GM12874 (cell line): ENCODE measurements around the gene NRXN3.

Experiments used
- TF ChIP-seq, protein P1 (sequence below): IDR thresholded peaks from 2 replicates; pipeline ENCODE4 v1.5.1; 2011; ENCODE audit warnings: low read depth, mild to moderate bottlenecking, control low read depth, low read length, moderate library complexity; ENCODE audit not compliant: insufficient read depth

The NRXN3 gene

DNA sequence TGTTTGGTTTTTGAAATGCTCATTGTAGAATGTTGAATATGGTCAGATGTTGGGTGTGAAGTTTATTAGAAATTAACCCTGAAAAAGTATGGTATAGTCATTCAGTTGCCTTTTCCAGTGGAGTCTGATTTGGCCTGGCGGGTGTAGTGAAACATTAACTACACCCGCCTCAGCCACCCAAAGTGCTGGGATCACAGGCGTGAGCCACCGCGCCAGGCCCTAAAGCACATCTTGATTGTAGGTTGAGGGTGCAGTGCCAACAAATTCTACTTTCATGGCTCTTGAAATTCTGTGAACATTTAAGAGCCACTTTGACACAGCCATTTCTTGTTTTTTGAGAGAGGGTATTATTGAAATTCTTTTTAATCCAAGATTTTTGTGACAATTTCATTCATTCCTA lies 1416.2 kb downstream of the NRXN3 start:
- TF ChIP-seq, protein P1, sequence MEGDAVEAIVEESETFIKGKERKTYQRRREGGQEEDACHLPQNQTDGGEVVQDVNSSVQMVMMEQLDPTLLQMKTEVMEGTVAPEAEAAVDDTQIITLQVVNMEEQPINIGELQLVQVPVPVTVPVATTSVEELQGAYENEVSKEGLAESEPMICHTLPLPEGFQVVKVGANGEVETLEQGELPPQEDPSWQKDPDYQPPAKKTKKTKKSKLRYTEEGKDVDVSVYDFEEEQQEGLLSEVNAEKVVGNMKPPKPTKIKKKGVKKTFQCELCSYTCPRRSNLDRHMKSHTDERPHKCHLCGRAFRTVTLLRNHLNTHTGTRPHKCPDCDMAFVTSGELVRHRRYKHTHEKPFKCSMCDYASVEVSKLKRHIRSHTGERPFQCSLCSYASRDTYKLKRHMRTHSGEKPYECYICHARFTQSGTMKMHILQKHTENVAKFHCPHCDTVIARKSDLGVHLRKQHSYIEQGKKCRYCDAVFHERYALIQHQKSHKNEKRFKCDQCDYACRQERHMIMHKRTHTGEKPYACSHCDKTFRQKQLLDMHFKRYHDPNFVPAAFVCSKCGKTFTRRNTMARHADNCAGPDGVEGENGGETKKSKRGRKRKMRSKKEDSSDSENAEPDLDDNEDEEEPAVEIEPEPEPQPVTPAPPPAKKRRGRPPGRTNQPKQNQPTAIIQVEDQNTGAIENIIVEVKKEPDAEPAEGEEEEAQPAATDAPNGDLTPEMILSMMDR: no peak

DNA sequence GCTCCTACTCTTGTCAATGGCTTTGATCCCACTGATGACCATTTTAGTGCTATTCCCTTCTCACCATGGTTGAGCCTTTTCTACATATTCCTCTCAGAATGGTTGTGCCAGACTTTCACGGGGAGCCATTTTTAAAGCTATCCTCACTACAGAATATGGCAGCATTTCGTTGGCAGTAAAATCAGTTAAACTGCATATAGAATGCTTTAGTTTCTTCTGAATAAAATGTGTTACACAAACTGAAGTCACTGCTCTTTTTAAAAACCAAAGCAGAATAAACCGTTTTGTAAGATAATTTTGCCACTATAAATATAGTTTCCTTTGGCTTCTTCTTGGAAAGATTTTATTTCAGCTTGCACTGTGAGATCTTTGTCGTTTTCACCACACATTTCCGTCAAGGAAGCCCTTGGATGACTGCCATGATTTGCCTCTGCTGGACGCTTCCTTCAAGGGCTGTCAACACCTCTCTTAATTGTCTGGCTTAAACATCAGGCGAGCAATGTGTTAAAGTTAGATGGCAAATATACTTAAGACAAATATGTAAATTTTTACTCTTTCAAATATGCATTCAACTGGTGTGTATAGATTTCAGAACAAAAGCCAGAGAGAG lies 1416.9 kb downstream of the NRXN3 start:
- TF ChIP-seq, protein P1: no peak

DNA sequence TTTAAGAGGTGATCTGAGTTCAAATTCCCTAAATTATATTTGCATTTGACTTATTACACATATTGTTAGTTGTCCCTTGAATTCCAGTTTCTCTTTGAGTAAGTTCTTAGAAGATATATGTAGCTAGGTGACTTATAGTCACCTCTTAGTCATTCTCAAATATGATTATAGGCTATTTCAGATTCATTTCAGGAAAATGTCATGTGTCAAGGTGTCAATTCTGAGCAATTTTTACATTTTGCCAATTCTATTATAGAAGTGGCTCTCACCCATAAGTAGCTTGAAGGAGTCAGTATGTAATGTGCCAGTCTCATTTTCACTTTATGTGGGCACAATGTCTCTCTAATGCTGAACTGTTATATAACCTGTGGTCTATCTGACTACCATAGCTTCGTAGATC lies 1417.7 kb downstream of the NRXN3 start:
- TF ChIP-seq, protein P1: no peak

DNA sequence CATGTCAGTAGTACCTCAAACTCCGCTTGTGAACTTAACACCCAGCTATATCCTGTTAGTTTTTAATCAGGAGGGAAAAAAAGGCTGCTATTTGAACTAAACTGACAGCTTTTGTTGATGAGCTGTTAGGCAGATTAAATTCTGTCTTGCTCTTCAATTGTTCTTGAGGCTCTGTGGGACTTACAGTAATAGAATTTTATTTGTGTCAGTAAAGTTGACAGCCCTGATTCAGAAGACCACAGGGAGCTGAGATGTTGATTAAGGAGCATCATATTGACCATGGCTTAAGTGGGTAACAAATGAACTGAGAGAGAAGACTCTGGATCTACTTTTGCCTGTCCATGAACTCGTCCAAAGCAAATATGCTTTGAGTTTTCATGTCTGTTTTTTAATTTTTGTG lies 1418.2 kb downstream of the NRXN3 start:
- TF ChIP-seq, protein P1: no peak

DNA sequence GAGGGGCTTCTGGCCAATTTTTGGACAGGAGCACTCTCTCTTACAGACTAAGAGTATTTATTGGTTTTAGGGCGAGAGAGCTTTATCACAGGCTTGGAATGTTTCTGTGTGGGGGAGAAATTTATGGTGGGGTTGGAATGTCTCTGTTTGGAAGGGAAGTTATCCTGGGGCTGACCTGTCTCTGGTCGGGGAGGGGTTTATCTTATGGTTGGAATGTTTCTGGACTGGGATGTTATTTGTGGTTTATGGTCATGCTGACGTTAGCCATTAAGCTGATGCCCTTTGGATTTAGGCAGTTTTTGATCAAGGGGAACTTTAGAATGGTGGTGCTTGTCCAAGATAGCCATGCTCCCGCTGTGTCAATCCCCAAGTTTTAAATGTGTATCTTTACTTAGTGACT lies 1426.4 kb downstream of the NRXN3 start:
- TF ChIP-seq, protein P1: no peak

DNA sequence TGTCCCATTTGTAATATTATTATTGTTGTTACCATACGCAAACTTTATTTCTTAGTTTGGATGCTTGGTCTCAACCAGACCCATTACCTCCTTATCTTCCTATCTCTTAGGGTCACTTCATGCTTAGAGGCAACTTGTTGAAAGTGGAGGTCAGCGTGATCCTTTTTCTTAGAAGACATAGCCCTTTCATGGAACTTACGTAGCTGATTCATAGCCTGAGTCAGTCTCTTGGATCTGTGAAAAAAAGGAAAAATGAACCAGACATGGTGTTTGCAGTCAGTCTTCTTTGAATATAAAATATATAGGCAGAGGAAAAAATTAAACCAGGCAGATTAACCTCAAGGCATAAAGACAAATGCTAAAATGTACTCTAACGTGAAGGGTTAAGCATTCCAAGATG lies 1427.4 kb downstream of the NRXN3 start:
- TF ChIP-seq, protein P1: no peak

DNA sequence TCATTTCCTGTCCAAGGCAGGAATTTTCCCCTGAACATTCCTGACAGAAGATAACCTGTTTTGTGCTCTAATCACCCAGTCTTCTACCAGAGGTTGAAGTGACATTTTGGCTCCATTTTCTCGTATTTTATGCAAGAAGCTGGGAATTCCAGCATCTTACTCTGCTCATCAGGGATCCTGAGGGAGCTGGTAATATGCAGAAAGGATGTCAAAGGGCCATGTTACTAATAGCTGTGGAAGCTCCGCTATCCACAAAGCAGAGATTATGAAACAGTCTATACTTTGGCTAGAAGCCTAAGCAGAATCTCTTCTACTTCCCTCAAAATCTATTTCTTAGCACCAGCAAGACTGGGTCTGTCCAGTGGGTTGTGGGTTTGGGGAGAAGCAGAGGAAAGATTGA lies 1428.2 kb downstream of the NRXN3 start:
- TF ChIP-seq, protein P1: no peak
